ENCODE measurements around the gene LINGO4.

The LINGO4 gene

GRCh38 chr1:151805066-151805820 is at the start of gene LINGO4:
TSS of gene LINGO4 (minus strand) at chr1:151805419. CDS start at chr1:151802704, 2,715 bp downstream.
- no peak for FAIRE-seq

- FAIRE-seq: no peak
Observed at GRCh38 chr1:151854658-151855057, 49.4 kb upstream of the LINGO4 start.

- FAIRE-seq: no peak
Observed at GRCh38 chr1:151853411-151853943, 48.3 kb upstream of the LINGO4 start, which contains the start of gene THEM5. TSS of gene THEM5 (minus strand) at chr1:151853712. CDS start at chr1:151853565, 147 bp downstream.

- FAIRE-seq: no peak
Observed at GRCh38 chr1:151852733-151853132, 47.5 kb upstream of the LINGO4 start.

GRCh38 chr1:151851886-151852285 is 46.7 kb upstream of the LINGO4 start:
- no peak for FAIRE-seq

- no peak for FAIRE-seq
Observed at GRCh38 chr1:151849871-151850270, 44.7 kb upstream of the LINGO4 start.

- FAIRE-seq: no peak
Observed at GRCh38 chr1:151849126-151849525, 43.9 kb upstream of the LINGO4 start.

GRCh38 chr1:151847867-151848596 is 42.8 kb upstream of the LINGO4 start:
- no peak for FAIRE-seq

GRCh38 chr1:151846686-151847237 is 41.5 kb upstream of the LINGO4 start:
- no peak for FAIRE-seq

GRCh38 chr1:151846062-151846568 is 40.9 kb upstream of the LINGO4 start:
- no peak for FAIRE-seq

GRCh38 chr1:151843398-151843797 is 38.2 kb upstream of the LINGO4 start:
- FAIRE-seq: no peak

GRCh38 chr1:151841141-151841540 is 35.9 kb upstream of the LINGO4 start:
- FAIRE-seq: no peak

- no peak for FAIRE-seq
Observed at GRCh38 chr1:151840421-151840820, 35.2 kb upstream of the LINGO4 start.

GRCh38 chr1:151839457-151840403 is 34.5 kb upstream of the LINGO4 start, which contains the start of gene C2CD4D:
TSS of gene C2CD4D (minus strand) at chr1:151839820. CDS start at chr1:151838989, 831 bp downstream.
- FAIRE-seq: no peak

GRCh38 chr1:151839082-151839412 is 33.8 kb upstream of the LINGO4 start:
- FAIRE-seq: no peak

- FAIRE-seq: no peak
Observed at GRCh38 chr1:151838222-151839081, 33.2 kb upstream of the LINGO4 start.

GRCh38 chr1:151837884-151838221 is 32.6 kb upstream of the LINGO4 start:
- FAIRE-seq: no peak

GRCh38 chr1:151837197-151837596 is 32.0 kb upstream of the LINGO4 start:
- FAIRE-seq: no peak

- no peak for FAIRE-seq
Observed at GRCh38 chr1:151835596-151835995, 30.4 kb upstream of the LINGO4 start.

GRCh38 chr1:151834239-151834638 is 29.0 kb upstream of the LINGO4 start:
- FAIRE-seq: no peak
